ENCODE measurements around the gene ERP29.
A peak's percentile ranks its signal among the peaks of the same experiment; 100 is the strongest.

DNA sequence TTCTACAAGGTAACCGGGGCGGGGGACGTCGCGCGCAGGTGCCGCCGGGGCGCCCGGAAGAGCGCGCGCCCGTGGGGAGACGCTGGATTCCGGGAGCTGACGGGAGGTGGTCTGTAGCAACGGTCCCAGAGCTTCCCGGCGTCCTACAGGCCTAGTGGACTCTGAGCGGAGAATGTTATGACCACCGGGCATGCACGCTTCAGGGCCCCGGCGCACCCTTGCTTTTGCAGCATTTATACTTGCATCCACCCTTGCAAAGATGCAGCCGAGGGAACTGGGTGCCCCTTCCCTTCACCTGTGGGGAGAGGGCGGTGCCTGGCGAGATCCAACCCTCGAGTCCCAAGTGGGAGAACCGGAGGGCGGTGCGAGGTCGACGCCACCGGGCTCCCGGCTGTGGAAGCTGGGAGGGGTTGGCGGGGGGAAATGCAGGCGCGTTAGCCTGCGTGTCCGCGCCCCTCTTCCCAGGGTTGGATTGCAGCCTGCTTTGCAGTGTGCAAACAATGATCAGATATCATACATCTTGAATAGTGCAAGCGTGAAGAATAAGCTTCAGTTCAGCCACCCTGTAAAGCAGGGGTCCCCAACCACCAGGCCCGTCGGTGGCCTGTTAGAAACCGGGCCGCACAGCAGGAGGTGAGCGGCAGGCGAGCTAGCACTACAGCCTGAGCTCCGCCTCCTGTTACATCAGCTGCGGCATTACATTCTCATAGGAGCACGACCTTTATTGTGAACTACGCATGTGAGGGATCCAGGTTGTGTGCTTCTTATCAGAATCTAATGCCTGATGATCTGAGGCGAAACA lies 576 bp downstream of the ERP29 start:
- TF ChIP-seq, protein P1, sequence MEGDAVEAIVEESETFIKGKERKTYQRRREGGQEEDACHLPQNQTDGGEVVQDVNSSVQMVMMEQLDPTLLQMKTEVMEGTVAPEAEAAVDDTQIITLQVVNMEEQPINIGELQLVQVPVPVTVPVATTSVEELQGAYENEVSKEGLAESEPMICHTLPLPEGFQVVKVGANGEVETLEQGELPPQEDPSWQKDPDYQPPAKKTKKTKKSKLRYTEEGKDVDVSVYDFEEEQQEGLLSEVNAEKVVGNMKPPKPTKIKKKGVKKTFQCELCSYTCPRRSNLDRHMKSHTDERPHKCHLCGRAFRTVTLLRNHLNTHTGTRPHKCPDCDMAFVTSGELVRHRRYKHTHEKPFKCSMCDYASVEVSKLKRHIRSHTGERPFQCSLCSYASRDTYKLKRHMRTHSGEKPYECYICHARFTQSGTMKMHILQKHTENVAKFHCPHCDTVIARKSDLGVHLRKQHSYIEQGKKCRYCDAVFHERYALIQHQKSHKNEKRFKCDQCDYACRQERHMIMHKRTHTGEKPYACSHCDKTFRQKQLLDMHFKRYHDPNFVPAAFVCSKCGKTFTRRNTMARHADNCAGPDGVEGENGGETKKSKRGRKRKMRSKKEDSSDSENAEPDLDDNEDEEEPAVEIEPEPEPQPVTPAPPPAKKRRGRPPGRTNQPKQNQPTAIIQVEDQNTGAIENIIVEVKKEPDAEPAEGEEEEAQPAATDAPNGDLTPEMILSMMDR (IDR thresholded peaks at IDR 0.05) = no peak
- TF ChIP-seq POLR2A (IDR thresholded peaks at IDR 0.05) = peak in 1 of 2 donors; percentile 55
